ENCODE data around the gene CTPS2.

GRCh38 chrX:16719334-16720084 is 7.0 kb upstream of the CTPS2 start, which contains the start of gene SYAP1:
- TF ChIP-seq POLR2A (IDR thresholded peaks at IDR 0.05) (peak; percentile 54 to 85 (median 80)), CTCF (IDR thresholded peaks at IDR 0.05 in 8 of 11, conservative IDR thresholded peaks at IDR 0.05 in 3 of 11) (peak in 1 of 11 experiments; percentile 5), POLR2AphosphoS5 (IDR thresholded peaks at IDR 0.05) (peak; percentile 98 to 99 (median 99))

Data from spleen (tissue), 7 donors.